ENCODE measurements around the gene HDAC9.

HDAC9 gene

GRCh38 chr7:18495412-18496340 is at the start of gene HDAC9:
TSS of gene HDAC9 (plus strand) at chr7:18495749. CDS start at chr7:18496303, 554 bp downstream.
- DNase-seq, result peak; percentile 66

DNA sequence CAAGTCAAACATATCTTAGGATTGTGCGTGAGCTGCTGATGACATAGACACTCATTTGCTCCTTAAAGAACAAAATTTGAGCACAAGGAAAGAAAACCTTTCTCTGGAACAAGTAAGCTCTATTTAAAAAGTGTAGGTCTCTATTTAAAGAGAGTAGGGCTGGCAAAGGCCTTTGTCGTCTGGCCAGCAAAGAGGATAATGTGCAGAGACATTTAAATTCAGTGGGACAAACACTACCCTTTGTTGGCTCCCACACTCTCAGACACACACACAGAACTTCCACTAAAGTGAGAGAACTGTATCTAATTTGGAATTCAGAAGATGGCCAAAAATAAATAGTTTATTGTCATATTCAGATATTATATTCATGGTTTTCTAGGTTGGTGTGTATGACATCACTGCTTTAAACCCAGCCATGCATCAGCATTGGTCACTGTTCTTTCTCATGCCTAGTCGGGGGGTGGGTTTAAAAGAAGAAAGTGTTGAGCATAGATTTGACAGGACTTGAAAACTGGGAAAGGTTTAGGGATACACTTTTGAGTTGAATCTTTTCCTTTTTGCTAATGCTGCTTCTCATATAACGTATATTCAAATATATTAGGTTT is 49.5 kb upstream of the HDAC9 start:
- DNase-seq, result no peak

DNA sequence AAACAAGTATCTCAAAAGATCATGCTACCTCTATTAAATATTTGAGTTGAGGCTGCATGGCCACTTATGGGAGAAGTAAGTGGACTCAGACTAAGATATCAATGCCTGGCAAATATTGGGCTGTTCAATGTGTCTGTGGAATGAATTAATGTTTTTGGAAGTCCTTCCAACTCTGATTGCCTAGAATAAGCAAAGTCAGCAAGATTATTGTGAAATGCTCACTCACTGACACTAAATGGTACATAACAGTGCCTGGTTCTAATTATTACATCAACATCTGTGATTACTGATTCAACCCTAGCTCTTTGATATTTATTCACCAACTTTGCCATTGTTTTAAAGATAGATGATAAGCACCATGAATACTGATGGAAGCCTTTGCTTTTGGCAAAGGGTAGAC is 45.5 kb upstream of the HDAC9 start:
- no peak for DNase-seq

DNA sequence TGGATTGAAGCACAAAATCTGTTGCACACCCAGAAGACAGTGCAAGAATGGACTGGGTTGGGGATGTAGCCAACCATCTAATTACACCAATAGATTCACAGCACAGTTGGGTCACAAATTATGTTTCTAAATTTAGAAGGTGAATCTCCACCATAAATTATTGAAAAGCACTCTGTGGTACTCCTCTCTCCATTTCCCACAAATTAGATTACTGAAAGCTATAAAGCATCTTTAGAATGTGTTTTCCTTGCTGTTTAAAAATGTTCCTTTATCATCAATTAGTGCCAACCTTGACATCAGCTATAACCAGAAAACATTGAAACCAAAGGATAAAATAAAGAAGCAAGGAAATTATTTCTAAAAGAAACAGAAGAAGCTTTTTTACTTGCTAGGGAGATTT is 39.9 kb upstream of the HDAC9 start:
- DNase-seq, result no peak

- peak; percentile 43 for DNase-seq
Observed at GRCh38 chr7:18457832-18458231, 37.7 kb upstream of the HDAC9 start.

GRCh38 chr7:18458830-18459229 is 36.7 kb upstream of the HDAC9 start:
- peak; percentile 48 for DNase-seq

DNA sequence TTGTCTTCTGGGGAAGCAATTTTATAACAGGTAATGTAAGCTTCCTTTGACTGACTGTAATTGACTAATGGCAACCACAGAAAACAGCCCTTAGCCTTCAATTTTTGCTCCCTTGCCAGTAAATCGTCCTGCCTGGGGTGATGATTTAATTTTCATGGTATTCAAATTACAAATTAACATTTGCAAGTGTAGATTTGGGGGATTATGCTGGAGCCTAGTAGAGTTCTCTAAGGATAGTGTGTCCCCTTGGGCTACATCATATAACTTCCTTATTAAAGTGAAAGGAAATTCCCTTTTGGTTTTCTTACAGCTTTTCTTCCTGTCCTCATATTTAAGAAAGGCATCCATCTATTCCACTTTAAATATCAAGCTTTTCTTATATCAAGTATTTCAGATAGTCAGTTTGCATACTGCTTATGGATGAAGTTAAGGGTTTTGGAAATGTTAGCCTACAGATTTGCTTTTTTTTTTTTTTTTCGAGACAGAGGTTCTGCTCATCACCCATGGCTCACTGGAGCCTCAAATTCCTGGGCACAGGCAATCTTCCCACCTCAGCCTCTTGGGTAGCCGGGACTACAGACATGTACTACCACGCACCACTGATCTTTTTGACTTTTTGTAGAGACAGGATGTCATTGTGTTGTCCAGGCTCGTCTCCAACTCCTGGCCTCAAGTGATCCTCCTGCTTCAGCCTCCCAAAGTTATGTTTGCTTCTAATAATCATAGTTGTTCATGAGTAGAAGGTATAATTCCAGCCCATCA is 35.9 kb upstream of the HDAC9 start:
- DNase-seq, result peak; percentile 20

GRCh38 chr7:18461785-18462467 is 33.6 kb upstream of the HDAC9 start:
- no peak for DNase-seq

- DNase-seq, result no peak
Observed at GRCh38 chr7:18464830-18465229, 30.7 kb upstream of the HDAC9 start.

DNA sequence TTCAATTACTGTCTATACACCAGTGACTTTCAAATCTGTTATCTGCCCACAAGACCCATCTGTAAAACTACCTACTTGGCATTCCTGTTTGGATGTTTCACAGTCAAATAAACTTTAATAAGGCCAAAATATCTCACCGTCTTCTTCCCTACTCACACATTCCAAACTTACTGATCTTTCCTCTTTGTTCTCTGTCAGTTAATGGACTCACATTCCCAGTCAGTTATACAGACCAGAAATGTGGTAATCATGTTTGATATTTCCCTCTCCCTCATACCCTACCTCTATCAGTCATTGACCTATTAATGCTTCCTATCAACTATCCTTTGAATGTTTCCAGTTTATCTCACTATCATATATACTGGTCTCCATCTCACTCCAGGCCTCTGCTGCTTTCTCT is 28.5 kb upstream of the HDAC9 start:
- DNase-seq, result no peak

DNA sequence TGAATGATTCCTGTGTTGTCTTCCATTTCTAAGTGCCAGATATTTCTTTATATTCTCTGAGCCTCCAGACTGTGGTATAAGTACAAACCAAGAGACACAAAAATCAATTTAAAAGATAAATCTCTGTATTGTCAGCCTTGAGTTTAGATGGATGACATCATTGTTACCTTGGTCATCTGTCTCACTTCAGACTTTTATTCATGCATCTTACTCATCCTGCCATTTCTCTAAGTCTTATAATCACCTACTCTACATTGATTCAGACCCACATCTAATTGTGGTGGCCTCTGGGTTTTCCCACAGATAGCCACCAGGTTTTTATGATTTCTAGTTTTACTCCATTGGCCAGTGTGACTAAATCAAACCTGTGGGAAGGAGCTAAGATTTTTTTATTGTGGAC is 26.8 kb upstream of the HDAC9 start:
- DNase-seq, result no peak

- no peak for DNase-seq
Observed at GRCh38 chr7:18469316-18469715, 26.2 kb upstream of the HDAC9 start.

GRCh38 chr7:18471476-18472160 is 23.9 kb upstream of the HDAC9 start:
- no peak for DNase-seq

DNA sequence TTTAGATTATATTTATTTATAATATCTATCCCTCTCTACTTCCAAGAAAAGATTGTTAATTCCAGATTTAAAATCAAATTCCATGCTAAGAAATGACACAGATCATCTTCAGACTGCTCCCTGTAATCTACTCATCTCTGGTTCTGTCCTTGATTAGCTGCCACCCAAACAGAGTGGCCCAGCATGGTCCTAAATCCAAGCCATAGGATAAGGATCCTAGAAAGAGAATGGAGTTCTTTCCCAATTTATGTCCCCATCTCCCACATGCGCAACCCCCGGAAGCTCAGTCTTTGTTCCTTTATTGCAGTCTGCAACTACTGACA is 23.4 kb upstream of the HDAC9 start:
- DNase-seq, result no peak

- no peak for DNase-seq
Observed at GRCh38 chr7:18473119-18473518, 22.4 kb upstream of the HDAC9 start.

- no peak for DNase-seq
Observed at GRCh38 chr7:18474944-18475343, 20.6 kb upstream of the HDAC9 start.

DNA sequence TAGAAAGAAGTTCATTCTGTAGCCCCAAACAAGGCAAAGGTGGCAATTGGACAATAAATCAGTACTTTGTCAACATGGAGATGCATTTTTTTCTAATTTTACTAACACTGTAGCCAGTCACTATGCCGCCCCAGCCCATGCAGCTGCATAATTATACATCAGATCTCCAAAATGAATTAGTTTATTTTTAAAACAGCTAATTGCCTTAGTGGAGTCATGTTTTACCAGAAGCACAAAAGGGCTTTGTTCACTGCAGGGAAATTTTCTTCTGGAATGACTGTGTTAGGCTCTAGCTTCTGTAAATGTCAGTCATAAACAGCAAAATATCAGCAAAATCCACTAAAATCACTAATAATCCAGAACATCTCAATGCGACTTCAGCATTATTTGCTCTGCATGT is 20.1 kb upstream of the HDAC9 start:
- DNase-seq, result no peak

DNA sequence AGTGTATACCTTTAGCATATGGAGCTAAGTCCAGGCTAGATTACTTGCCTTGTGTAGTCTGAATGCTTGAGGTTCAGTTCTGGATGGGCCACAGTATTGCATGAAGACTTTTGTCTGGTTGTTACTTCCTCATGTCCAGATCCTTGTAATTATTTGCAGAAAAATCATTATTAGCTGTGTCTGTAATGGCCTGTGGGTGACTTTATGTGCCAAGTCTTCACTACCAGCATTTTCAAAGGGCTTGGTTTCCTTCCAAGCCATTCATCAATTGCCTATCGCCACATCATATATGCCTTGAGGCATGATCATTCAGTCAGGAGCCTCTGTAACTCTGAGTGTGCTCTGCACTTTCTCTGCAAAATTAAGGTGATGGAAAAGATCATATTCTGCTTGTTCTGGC is 13.8 kb upstream of the HDAC9 start:
- no peak for DNase-seq

DNA sequence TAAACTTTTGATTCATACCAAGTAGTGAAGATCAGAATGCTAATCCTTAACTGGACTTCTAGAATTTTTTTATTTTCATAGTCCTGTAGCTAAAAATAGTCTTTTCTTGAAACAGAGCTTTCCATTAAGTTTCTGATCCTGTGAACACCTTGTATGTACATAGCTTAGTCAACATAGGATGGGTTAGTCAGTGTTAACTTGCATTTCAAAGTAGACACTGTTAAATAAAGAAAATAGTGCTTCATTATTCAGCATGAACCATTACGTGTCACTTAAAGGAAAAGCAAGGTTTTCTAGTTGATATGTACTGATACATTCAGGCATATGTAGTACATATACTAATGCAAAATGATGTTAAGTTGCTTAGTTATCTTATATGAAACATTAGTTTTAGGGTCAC is 7.5 kb upstream of the HDAC9 start:
- DNase-seq, result no peak

- no peak for DNase-seq
Observed at GRCh38 chr7:18489624-18490023, 5.9 kb upstream of the HDAC9 start.

DNA sequence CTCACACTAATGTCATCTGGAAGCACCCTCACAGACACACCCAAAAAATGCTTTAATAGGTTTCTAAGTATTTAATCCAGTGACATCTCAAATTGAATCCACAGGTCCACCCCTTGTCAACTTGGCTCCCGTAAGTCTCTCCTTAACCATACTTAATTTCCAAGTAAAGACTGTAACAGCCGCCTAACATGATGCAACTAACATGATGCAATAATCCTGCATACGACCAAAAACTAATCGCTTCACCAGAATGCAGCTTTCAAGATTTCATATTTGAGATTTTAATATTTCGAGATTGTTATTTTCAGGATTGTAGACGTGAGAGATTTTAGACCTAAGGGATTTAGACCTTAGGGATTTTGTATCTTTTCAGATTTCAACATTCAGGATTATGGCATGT is 3.7 kb upstream of the HDAC9 start:
- no peak for DNase-seq

DNA sequence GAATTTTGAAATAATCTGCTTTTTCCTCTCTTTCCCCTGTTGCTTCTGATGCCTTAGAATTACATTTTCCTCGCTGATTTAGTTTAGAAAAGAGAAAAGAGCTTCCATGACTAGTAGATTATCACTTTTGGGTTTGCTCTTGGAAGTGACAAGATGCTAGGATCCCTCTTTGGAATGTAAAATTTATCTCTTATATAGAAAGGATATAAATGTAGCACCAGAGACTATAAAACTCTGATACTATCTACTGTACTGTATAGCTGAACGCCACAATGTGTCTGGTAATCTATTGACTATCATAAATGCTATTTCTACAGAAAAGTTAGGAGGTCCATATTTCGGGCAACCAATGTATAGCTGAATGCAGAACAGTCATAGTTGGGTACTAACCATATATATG is 1.1 kb upstream of the HDAC9 start:
- no peak for DNase-seq
